Mesenchymal stem cell (in vitro differentiated cells and primary cell): ENCODE measurements around the gene PTN.
A peak's percentile ranks its signal among the peaks of the same experiment; 100 is the strongest.

Experiments
- DNase-seq: peaks from one replicate; pipeline ENCODE4 v3.0.0-alpha.2; 2013
- H2AFZ ChIP-seq: one replicate; pipeline ENCODE4 v1.6.1; 2013; ENCODE audit warnings: low read depth, mild to moderate bottlenecking, control low read depth, inconsistent platforms, low read length, moderate library complexity
- H2AK5ac ChIP-seq: 2 replicates; pipeline ENCODE4 v1.6.1; 2013; ENCODE audit warnings: low read length, moderate library complexity, mild to moderate bottlenecking, inconsistent platforms; ENCODE audit not compliant: severe bottlenecking
- H2BK120ac ChIP-seq: one replicate; pipeline ENCODE4 v1.6.1; 2013; ENCODE audit warnings: low read depth, mild to moderate bottlenecking, inconsistent platforms, low read length, moderate library complexity
- H2BK12ac ChIP-seq, 2 experiments: one replicate each; pipeline ENCODE4 v1.6.1; 2013; ENCODE audit warnings: inconsistent platforms in 2 of 2, low read length in 2 of 2, mild to moderate bottlenecking in 2 of 2, moderate library complexity in 2 of 2, control low read depth in 1 of 2
- H2BK15ac ChIP-seq: one replicate; pipeline ENCODE4 v1.6.1; 2013; ENCODE audit warnings: mild to moderate bottlenecking, low read depth, inconsistent platforms; ENCODE audit not compliant: poor library complexity, severe bottlenecking
- H2BK5ac ChIP-seq: 2 replicates; pipeline ENCODE4 v1.6.1; 2013; ENCODE audit warnings: low read depth, mild to moderate bottlenecking, low read length, control low read depth, inconsistent platforms; ENCODE audit not compliant: poor library complexity, severe bottlenecking
- H3K14ac ChIP-seq, 2 experiments: one replicate each; pipeline ENCODE4 v1.6.1; 2013; ENCODE audit warnings: inconsistent platforms in 2 of 2, low read length in 2 of 2, control low read depth in 1 of 2, mild to moderate bottlenecking in 1 of 2, moderate library complexity in 1 of 2
- H3K18ac ChIP-seq, 2 experiments: one replicate each; pipeline ENCODE4 v1.6.1; 2013; ENCODE audit warnings: inconsistent platforms in 2 of 2, low read length in 2 of 2, control low read depth in 1 of 2, low read depth in 1 of 2, mild to moderate bottlenecking in 1 of 2
- H3K23ac ChIP-seq, 2 experiments: one replicate each; pipeline ENCODE4 v1.6.1; 2013; ENCODE audit warnings: inconsistent platforms in 2 of 2, low read length in 2 of 2, mild to moderate bottlenecking in 2 of 2, moderate library complexity in 2 of 2, control low read depth in 1 of 2
- H3K27ac ChIP-seq: 2 replicates; pipeline ENCODE4 v1.5.1; 2013; ENCODE audit warnings: mild to moderate bottlenecking, moderate library complexity, low read length, control low read depth, inconsistent platforms; ENCODE audit not compliant: poor library complexity, severe bottlenecking
- H3K27me3 ChIP-seq, 2 experiments: 2 replicates each; pipeline versions ENCODE4 v1.6.1 to v1.7.0; 2013; ENCODE audit warnings: low read length in 2 of 2, mild to moderate bottlenecking in 2 of 2, moderate library complexity in 2 of 2, control low read depth in 1 of 2, inconsistent platforms in 1 of 2; ENCODE audit not compliant: control insufficient read depth in 1 of 2, insufficient read depth in 1 of 2
- H3K36me3 ChIP-seq, 2 experiments: 2 replicates each; pipeline versions ENCODE4 v1.6.1 to v1.7.0; 2013; ENCODE audit warnings: low read length in 2 of 2, control low read depth in 1 of 2, inconsistent platforms in 1 of 2, low read depth in 1 of 2, mild to moderate bottlenecking in 1 of 2; ENCODE audit not compliant: insufficient read depth in 2 of 2, control insufficient read depth in 1 of 2
- H3K4ac ChIP-seq, 2 experiments: one replicate each; pipeline ENCODE4 v1.6.1; 2013; ENCODE audit warnings: inconsistent platforms in 2 of 2, low read length in 2 of 2, mild to moderate bottlenecking in 2 of 2, moderate library complexity in 2 of 2, control low read depth in 1 of 2, low read depth in 1 of 2
- H3K4me1 ChIP-seq: 2 replicates; pipeline ENCODE4 v1.6.1; 2013; ENCODE audit warnings: low read depth, low read length, control low read depth; ENCODE audit not compliant: control insufficient read depth, insufficient read depth
- H3K4me2 ChIP-seq: 2 replicates; pipeline ENCODE4 v1.6.1; 2013; ENCODE audit warnings: low read length, mild to moderate bottlenecking, inconsistent platforms; ENCODE audit not compliant: poor library complexity, severe bottlenecking
- H3K4me3 ChIP-seq, 2 experiments: 2 replicates each; pipeline versions ENCODE4 v1.5.1 to v1.7.0; 2013; ENCODE audit warnings: low read length in 2 of 2, mild to moderate bottlenecking in 2 of 2, control low read depth in 1 of 2, low read depth in 1 of 2; ENCODE audit not compliant: insufficient read depth in 1 of 2
- H3K79me1 ChIP-seq: replicated peaks from 2 replicates; pipeline ENCODE4 v1.6.1; 2013; ENCODE audit warnings: mild to moderate bottlenecking, control low read depth, low read length, inconsistent platforms; ENCODE audit not compliant: poor library complexity, severe bottlenecking
- H3K9ac ChIP-seq: 2 replicates; pipeline ENCODE4 v1.7.0; 2013; ENCODE audit warnings: mild to moderate bottlenecking, low read length, moderate library complexity
- H3K9me3 ChIP-seq: 2 replicates; pipeline ENCODE4 v1.7.0; 2013; ENCODE audit warnings: mild to moderate bottlenecking, low read length; ENCODE audit not compliant: control insufficient read depth
- H4K8ac ChIP-seq: one replicate; pipeline ENCODE4 v1.6.1; 2013; ENCODE audit warnings: inconsistent platforms, mild to moderate bottlenecking, low read length, moderate library complexity
- H4K91ac ChIP-seq: one replicate; pipeline ENCODE4 v1.6.1; 2013; ENCODE audit warnings: mild to moderate bottlenecking, low read length, inconsistent platforms
- WGBS: methylation state at CpG from one replicate; pipeline ENCODE4 v1.1.7; 2013; ENCODE audit warnings: mixed read lengths; 5-methylcytosine and 5-hydroxymethylcytosine counted together

The PTN gene

DNA sequence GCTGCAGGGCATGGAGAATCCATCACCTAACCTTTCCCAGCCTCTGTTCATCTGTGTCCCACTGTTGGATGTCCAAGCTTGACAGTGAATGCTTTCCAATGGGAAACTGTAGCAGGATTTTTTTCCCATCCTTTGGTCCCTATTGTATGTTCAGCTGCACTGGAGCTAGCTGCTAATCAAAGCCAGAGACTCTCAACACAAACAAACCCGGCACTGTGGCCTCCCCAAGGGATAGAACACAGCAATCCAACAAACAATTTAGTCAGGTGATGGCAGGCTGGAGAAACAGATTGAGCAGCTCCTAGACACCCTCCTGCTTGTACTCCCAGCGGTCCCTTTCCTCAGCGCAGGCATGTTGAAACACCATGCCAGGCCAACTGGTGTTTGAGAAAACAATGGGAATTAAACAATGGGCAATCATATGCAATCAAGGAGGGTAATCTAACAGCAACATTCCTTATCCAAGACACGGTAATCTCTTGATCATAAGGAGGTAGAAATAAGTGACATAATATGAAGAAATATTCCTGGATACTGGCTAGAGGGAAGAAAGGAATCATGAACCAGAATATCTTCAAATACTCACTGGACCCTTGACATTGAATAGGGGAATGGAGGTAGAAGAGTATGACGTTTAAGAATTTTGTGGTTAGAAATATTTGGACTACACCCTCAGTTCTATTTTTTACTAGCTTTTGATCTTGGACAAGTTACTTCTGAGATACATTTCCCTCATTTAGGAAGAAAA, 15.0 kb downstream of the PTN start:
- Histone ChIP-seq H3K4ac (no peak overlapping the region), H3K36me3 (no peaks in the 10 kb centered on the region), H2BK12ac (no peak overlapping the region), H3K79me1 (no peaks in the 10 kb centered on the region), H4K8ac (no peak overlapping the region), H2BK5ac (no peak overlapping the region), H3K18ac (no peak overlapping the region), H3K23ac (no peak overlapping the region), H3K4me1 (no peaks in the 10 kb centered on the region), H2AK5ac (no peak overlapping the region), H3K4me3 (no peak overlapping the region), H2BK120ac (no peak overlapping the region), H3K9ac (no peak overlapping the region), H3K9me3 (no peaks in the 10 kb centered on the region), H3K27ac (no peak overlapping the region), H4K91ac (no peak overlapping the region), H3K4me2 (no peak overlapping the region), H2BK15ac (no peak overlapping the region), H2AFZ (no peak overlapping the region), H3K14ac (no peak overlapping the region), H3K27me3 (no peaks in the 10 kb centered on the region)
- peak; percentile 14 for DNase-seq
- WGBS: 58% methylated on average over 4 of the region's 5 CpGs

DNA sequence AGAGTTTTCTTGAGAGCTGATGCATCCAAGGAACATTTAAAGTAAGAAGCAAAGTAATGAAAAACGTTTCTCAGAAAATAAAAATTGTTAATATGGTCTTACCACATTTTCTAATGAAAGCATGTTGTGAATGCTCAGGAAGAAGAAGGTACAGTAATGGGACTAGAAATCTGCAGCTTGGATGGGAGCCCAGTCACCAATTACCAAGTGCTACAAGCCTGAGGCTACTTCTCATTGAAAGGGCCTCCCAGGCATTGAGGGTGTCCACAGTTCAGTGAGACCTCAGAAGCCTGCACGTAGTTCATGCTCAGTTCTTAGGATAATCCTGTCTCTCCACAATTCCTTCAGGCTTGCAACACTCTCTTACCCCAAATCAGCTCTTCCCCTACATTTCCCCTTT, 17.6 kb downstream of the PTN start:
- 66% methylated on average over 2 of the region's 2 CpGs for WGBS

DNA sequence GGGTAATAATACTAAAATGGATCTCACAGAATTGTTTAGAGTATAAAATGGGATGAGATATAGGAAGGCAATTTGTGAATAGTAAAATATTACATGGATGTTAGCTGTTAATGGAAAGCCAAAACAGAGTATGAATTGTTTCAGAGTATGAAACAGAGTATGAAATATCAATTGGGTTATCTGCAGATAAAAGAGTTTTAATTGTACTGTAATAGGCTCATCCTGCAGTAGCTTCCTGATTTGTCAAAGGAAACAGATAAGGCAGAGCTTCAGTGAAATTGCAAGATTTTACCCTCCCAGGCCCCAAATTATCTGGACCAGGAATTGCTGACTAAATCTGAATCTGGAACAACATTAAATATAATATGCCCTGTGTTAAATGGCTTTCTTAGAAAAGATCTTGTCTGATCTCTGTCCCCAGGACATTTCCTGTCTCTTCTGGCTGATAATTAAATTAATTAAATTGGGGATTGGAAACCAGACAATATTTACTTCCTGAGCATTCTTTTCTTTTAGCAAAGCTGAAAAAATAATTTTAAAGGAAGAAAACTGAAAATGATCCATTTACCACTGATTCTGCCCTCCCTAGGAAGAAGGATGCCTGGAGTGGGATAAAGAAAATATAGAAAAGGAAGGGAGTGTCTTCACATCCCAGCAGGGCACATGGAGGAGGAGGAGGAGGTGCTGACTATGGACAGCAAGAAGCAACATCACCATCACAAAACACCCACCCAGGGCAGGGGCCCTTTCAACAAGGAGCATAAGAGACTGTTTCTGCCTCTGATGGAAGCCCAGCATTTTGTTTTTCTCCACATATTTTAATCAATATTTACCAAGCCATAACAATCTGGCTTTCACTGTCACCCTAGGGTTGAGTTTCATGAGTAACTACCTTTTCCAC, 18.5 kb downstream of the PTN start:
- H3K79me1 ChIP-seq: no peaks in the 10 kb centered on the region
- H2BK15ac ChIP-seq: no peak overlapping the region
- H2BK120ac ChIP-seq: no peak overlapping the region
- no peak overlapping the region for H3K23ac ChIP-seq
- no peak overlapping the region for H2AK5ac ChIP-seq
- no peaks in the 10 kb centered on the region for H3K4me1 ChIP-seq
- no peak overlapping the region for H2AFZ ChIP-seq
- H3K18ac ChIP-seq: no peak overlapping the region
- no peak overlapping the region for H3K9ac ChIP-seq
- no peak overlapping the region for H3K27ac ChIP-seq
- H3K27me3 ChIP-seq: no peaks in the 10 kb centered on the region
- peaks cover 12% of the 10 kb centered on the region for H3K9me3 ChIP-seq
- H3K36me3 ChIP-seq: no peaks in the 10 kb centered on the region
- H2BK12ac ChIP-seq: no peak overlapping the region
- H4K91ac ChIP-seq: no peak overlapping the region
- DNase-seq: no peak
- no peak overlapping the region for H3K14ac ChIP-seq
- H2BK5ac ChIP-seq: no peak overlapping the region
- no peak overlapping the region for H3K4me2 ChIP-seq
- H3K4me3 ChIP-seq: no peak overlapping the region
- no peak overlapping the region for H3K4ac ChIP-seq
- no peak overlapping the region for H4K8ac ChIP-seq

More for the DNA sequence above, 17.6 kb downstream of the PTN start:
- no peak overlapping the region for H3K4ac ChIP-seq
- no peak overlapping the region for H4K91ac ChIP-seq
- H3K14ac ChIP-seq: no peak overlapping the region
- DNase-seq: no peak
- H3K23ac ChIP-seq: no peak overlapping the region
- H2BK12ac ChIP-seq: no peak overlapping the region
- H3K9me3 ChIP-seq: peaks cover 12% of the 10 kb centered on the region
- H3K4me3 ChIP-seq: no peak overlapping the region
- no peaks in the 10 kb centered on the region for H3K27me3 ChIP-seq
- no peak overlapping the region for H2BK15ac ChIP-seq
- no peak overlapping the region for H3K27ac ChIP-seq
- H3K36me3 ChIP-seq: no peaks in the 10 kb centered on the region
- no peak overlapping the region for H4K8ac ChIP-seq
- H2BK120ac ChIP-seq: no peak overlapping the region
- H3K79me1 ChIP-seq: no peaks in the 10 kb centered on the region
- H2AFZ ChIP-seq: no peak overlapping the region
- H3K18ac ChIP-seq: no peak overlapping the region
- H2BK5ac ChIP-seq: no peak overlapping the region
- H3K9ac ChIP-seq: no peak overlapping the region
- H2AK5ac ChIP-seq: no peak overlapping the region
- no peaks in the 10 kb centered on the region for H3K4me1 ChIP-seq
- H3K4me2 ChIP-seq: no peak overlapping the region

DNA sequence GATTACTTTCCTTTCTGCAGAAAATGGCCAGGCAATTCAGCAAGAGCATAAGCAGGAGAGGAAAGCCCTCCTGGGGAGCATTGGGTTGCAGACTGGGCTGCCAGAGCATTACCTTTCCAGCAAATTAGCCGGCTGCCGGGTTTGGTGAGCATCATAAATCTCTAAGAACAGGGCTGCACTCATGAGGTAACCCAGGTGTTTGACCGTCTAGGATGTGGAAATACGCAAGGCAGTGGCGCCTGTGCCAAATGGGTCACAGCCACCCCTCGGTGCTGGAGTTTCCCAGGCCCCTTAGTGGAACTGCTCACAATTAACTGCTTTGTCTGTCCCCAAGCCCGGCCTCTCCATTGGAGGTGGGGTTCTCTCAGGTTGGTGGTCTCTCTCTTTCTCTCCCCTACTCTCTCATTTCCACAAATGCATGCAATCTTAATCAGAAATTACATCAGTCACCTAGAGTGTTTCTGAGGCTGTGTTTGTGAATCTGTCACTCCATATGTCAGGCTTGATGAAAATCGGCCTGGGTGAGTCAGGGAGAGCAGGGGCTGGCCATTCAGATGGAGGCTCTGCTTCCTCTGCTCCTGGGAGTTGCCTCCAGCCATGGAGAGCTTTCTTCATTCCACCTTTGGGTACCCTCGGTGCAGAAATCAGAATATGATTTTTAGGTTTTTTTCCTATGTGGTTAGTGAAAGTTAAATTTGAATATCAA, 26.7 kb downstream of the PTN start:
- H2BK12ac ChIP-seq: no peak overlapping the region
- H2BK5ac ChIP-seq: no peak overlapping the region
- no peak overlapping the region for H4K8ac ChIP-seq
- no peak overlapping the region for H2BK15ac ChIP-seq
- no peak overlapping the region for H3K4me2 ChIP-seq
- H3K4me3 ChIP-seq: no peak overlapping the region
- no peak overlapping the region for H3K9ac ChIP-seq
- H2AK5ac ChIP-seq: no peak overlapping the region
- H2AFZ ChIP-seq: no peak overlapping the region
- H3K9me3 ChIP-seq: no peaks in the 10 kb centered on the region
- H3K79me1 ChIP-seq: no peaks in the 10 kb centered on the region
- H3K18ac ChIP-seq: no peak overlapping the region
- H2BK120ac ChIP-seq: no peak overlapping the region
- 96% methylated on average over 7 of the region's 9 CpGs for WGBS
- H3K27ac ChIP-seq: no peak overlapping the region
- H3K14ac ChIP-seq: no peak overlapping the region
- no peaks in the 10 kb centered on the region for H3K27me3 ChIP-seq
- no peaks in the 10 kb centered on the region for H3K4me1 ChIP-seq
- H3K23ac ChIP-seq: no peak overlapping the region
- no peak overlapping the region for H4K91ac ChIP-seq
- no peaks in the 10 kb centered on the region for H3K36me3 ChIP-seq
- H3K4ac ChIP-seq: no peak overlapping the region
- no peak for DNase-seq
